Fibroblast of gingiva (primary cell): ENCODE measurements around the gene FRA10AC1.

Experiments
- DNase-seq: peaks from one replicate; pipeline ENCODE4 v3.0.0-alpha.2; 2011; ENCODE audit warnings: low read depth

The FRA10AC1 gene, protein sequence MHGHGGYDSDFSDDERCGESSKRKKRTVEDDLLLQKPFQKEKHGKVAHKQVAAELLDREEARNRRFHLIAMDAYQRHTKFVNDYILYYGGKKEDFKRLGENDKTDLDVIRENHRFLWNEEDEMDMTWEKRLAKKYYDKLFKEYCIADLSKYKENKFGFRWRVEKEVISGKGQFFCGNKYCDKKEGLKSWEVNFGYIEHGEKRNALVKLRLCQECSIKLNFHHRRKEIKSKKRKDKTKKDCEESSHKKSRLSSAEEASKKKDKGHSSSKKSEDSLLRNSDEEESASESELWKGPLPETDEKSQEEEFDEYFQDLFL

DNA sequence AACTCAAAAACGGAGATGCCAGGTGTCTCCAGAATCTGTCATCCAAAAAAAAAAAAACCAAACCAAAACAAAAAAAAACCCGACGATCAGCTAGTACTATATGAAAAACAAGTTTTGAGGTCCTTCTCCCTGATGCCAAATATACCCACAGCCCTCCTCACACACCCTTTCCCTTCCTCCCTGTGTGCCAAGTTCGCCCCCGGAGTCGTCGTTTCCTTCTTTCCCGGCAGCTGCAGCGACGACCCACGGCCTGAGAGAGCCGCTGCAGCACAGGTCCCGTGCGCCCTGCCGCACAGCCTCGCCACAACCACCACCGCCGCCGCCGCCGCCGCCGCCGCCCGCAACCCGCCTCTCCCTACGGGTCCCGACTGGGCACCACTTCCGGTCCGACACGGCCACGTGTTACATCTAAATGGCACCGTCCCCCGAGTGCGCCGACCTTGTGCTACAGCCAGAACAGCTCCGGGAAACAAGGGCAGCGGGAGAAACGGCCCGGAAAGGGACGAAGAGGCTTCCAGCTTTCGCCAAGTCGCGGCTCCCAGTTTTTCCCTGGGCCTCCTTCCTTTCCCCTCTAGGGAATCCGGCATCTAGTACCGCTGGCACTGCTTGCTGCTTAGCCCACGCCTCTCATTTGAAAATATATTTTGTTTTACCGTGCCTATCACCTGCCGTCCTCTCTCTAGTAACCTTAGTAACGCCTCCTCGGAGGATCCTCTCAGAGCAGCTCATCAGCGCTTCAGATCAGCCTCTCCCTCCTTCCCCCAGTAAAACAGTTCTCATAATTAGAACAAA lies at the start of gene FRA10AC1:
TSS of gene FRA10AC1 (minus strand) at position 383 of the 792 bp plus-strand sequence. CDS start 2,486 bp downstream, outside the sequence.
- DNase-seq: peak; percentile 95

DNA sequence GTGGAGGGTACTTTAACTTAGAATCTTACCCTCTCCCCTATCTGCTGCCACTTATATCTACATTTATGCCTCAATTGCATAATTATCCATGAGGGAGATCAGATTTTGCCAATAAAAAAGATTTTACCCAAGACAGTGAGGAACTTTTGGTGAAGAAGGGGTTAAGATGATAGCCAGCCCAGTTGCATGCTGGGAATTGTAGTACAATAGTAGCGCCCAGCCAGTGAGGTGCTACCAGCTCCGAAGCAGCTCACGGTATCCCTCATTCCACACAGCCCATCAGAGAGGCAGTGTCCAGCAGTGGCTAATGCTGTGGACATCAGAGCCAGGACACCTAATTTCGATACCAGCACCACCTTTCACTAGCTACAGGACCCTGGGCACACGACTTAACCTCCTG lies 49.4 kb upstream of the FRA10AC1 start:
- no peak for DNase-seq

DNA sequence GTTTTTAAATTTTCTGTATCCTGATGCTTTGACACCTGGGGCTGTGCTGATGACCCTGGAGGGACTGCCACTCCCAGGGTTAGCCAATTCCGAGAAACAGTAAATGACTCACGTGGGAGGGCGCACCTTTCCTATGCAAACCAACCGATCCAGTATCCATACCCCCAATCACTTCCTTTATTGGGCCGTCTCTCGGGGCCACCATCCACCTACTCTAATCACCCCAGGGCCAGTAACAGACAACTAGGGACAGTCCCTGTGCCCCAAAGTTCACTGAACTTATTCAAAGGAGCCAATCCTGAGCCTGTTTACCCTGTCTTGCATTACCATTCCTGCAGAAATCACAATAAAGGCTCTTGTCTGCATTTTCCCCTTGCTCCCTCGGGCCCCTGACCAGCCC lies 48.7 kb upstream of the FRA10AC1 start:
- DNase-seq: no peak

DNA sequence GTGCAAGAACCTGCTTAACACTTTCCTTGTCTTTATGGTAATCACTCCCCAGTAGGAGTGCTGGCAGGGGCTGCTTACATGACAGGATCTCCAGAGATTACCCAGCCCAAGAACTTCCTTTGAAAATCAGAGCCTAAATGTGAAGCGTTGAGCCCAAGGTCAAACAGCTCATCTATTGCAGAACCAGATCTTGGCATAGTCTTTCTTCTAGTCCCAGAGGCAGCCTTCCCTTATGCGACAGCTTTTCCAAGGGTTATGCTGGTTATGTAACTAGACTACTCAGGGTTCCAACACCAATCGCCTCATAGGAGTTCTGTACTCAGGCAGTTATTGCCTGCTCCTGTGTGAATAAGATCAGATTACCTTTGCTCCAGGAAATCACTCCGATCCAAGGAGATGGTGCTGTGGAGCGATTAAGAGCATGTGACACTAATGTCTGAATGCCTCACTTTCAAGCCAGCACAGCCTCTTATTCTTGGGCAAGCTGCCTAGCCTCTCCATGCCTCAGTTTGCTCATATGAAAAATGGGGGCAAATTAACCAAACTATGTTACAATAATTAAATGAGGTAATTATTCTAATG lies 46.9 kb upstream of the FRA10AC1 start:
- peak; percentile 19 for DNase-seq

DNA sequence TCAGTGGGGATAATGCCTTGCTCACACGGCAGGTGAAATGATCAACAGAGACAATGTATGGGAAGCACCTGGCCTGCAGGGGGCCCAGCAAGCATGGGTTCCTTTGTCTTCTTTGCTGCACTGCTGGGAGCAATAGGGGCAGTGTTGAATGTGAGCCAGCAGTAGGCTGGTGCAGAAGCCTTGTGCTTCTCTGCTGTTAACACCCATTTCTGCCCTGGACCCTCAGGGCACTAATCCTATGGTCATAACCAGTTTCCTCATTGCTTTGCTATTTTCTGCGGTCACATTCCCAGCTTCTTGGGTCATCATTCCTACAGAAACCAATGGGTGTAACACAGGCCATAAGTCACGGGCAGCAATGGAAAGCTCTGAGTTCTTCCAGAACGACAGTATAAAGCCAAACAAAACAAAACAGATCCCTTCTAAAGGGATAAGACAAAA lies 44.5 kb upstream of the FRA10AC1 start:
- peak; percentile 94 for DNase-seq

DNA sequence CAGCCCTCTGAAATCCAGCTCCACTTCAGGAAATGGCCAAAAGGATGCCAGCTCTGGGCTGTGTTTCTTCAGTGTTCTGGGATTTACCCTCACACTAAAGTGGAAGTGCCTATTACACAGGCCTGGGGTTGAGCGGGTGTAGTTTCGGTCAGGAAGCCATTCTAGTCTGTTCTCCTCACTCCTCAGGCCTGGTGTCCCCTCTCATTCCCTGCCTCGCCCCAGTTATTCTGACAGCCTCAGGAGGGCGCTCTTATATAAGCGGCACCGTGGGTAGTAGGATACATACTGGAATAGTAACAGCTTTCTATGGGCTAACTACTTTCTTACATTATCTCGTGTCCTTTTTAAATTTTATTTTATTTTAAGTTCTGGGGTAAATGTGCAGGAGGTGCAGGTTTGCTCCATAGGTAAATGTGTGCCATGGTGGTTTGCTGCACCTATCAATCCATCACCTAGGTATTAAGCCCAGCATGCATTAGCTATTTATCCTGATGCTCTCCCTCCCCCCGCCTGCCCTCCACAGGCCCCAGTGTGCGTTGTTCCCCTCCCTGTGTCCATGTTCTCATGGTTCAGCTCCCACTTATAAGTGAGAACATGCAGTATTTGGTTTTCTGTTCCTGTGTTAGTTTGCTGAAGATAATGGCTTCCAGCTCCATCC lies 43.1 kb upstream of the FRA10AC1 start:
- peak; percentile 19 for DNase-seq

DNA sequence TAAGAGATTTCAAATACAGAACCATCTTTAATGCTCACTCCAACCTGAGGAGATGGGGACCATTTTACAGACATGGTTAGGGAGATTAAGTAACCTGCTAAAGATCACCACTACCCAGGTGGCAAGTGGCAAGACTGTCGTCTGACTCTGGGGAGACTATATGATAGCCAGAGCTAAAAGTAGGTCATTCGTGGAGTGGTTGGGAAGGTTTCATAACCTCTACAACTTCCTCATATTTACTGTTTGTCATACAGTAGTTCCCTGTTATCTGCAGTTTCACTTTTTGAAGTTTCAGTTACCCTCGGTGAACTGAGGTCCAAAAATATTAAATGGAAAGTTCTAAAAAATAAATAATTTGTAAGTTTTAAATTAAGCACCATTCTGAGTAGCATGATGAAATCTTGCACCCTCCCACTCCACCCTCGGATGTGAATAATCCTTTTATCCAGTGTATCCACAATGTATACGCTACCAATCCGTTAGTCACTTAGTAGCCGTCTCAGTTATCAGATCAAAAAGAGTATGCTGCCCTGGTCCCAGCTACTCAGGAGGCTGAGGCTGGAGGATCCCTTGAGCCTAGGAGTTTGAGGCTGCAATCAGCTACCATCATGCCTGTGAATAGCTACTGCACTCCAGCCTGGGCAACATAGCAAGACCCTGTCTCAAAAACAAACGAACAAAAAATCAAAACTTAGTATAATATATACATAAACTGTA lies 40.4 kb upstream of the FRA10AC1 start:
- DNase-seq: no peak

DNA sequence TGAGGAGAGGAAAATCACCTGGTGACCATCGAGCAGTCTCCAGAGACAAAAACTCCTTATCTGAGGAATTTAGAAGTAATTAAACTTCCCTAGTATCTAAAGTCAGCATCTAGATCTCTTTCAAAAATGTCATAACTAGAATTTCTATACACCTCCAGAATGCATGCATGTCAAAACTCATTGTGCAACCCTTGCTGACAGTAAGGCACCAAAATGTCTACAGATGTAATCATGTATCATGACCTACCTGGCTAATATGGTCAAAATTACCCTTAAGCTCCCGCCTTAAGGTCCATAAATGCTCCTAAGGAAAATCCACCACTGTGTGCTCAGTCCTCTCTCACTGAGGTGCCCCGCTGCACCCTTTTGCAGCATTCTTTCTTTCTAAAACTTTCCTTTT lies 39.0 kb upstream of the FRA10AC1 start:
- no peak for DNase-seq

DNA sequence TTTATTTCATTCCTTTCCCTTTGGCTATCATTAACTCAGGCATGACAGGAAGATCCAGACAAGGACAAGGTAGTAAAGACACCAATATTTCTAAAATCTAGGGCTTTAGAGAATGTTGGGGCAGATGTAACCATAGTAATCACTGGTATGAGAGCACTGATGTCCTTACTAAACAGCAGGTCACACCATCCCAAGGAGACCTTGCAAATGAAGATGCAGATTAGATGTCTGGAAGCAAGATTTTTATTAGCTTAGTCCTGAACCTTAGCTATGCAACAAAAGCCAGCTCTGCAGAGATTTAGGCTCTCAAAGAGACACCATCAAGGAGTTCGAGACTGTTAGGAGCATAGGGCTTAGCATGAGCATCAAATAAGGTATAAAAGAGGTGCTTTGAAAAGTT lies 23.6 kb upstream of the FRA10AC1 start:
- DNase-seq: no peak

DNA sequence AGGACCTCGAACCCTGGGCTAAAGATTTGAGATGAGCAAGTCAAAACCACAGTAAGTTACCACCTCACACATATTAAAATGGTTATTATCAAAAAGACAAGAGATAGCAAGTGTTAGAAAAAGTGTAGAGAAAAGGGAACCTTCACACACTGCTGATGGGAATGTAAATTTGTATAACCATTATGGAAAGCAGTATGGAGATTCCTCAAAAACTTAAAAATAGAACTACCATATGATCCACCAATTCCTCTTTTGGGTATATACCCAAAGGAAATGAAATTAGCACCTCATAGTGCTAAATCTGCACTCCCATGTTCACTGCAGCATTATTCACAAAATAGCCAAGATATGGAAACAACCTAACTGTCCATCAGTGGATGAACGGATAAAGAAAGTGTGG lies 20.8 kb upstream of the FRA10AC1 start:
- no peak for DNase-seq

DNA sequence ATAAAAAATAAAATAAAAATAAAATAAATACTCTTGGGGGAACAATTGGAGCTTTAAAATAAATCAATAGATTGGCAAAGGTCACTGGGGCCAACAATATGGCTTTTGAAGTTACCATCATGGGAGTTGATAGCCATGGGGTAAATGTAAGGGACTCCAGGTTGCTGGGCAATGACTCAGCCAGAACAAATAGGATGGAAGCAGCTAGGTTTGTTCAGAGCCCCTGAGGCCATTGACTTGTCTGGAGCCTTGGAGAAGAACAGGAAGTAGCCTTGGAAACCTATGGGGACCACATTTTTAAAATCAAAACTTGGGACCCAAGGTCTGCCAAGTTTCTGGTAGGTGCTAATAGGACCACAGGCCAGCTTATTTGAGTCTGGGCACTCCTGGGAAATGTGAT lies 20.2 kb upstream of the FRA10AC1 start:
- no peak for DNase-seq

DNA sequence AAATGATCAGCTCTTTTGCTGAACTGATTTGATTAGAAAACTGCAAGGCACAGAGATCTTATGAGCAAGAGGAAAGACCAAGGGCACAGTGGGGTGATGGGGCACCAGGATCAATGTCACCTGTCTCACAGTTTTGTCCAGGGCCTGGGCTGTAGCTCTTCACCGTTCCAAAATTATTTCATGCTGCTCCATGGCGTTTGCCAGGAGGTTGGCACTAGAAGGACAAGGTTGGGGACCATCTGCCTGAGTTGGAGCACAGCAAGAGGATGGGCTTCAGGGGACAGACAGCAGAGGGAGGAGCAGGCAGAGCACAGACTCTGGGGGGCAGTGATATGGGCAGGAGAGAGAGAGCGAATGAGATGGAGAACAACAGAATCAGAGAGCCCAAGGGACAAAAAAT lies 17.5 kb upstream of the FRA10AC1 start:
- DNase-seq: no peak

DNA sequence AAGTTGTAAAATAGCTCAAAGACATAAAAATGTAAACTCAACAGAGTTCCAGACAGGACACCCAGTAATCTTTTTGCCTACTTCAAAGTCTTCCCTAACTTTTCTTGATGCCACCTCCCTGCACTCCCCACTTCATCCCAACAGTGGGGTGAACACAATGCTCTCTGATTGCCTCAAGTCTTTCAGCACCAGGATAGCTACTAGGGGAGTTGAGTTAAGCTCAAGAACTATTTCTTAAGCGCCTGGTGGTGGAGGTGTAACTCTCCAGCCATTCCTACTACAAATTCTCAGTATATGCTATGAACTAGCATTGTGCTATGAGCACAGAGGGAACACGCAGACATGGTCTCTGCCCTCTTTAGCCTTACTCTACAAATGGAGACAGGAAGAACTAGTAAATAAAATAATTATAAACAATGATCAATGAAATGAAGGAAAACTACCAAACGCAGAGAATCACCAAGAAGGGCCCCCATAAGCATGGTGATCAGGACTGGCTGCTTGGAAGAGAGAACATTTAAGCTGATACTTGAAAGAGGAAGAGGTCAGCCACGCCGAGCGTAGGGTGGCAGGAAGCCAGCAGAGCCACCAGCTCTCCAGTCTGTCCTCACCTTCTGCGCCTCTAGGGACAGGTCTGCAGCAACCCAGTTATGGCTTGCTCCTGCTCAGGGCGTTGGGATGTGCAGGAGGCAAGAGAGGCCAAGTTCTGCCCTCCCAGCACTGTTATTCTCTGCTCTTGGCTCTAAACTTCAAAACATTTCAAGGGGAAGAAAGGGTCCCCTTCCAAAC lies 16.7 kb upstream of the FRA10AC1 start:
- DNase-seq: no peak

DNA sequence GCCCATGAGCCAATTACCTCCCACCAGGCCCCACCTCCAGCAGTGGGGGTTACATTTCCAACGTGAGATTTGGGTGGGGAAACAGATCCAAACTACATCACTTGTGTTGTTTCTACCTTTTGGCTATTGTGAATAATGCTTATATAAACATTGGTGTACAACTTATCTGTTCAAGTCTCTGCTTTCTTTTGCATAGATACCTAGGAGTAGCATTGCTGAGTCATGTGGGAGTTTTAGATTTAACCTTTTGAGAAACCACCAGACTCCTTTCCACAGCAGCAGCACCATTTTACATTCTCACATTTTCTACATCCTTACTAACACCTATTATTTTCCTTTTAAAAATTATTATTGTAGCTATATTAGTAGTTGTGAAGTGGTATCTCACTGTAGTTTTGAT lies 14.4 kb upstream of the FRA10AC1 start:
- no peak for DNase-seq

DNA sequence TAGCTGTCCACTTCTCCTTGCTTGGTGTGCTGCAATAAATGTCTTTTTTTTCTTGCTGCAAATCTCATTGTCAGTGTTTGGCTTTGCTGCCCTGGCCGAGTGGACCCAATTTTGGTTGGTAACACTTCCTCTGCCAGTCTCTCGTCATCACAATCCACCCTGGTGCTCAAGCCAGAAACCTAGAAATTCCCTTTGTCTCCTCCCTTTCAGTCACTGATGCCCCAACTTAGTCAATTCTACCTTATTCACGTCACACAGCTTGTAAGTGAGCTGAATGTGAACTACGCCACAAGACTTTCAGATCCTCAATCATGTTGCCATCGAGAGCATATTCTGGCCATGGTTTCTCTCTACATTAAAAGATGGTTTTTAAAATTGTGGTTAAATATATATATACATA lies 13.0 kb upstream of the FRA10AC1 start:
- DNase-seq: no peak

DNA sequence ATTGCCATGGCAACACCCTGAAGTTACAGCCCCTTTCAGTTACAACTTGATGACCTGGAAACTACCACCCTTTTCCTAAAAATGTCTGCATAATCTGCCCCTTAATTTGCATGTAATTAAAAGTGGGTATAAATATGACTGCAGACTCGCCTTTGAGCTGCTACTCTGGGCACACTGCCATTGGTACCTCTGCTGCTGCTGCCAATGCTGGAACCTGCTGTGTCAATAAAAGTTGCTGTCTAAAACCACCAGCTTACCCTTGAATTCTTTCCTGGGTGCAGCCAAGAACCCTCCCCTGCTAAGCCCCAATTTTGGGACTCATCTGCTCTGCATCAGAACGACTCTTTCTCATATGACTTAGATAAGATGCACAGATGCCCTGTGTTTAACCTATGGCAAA lies 10.2 kb upstream of the FRA10AC1 start:
- no peak for DNase-seq

DNA sequence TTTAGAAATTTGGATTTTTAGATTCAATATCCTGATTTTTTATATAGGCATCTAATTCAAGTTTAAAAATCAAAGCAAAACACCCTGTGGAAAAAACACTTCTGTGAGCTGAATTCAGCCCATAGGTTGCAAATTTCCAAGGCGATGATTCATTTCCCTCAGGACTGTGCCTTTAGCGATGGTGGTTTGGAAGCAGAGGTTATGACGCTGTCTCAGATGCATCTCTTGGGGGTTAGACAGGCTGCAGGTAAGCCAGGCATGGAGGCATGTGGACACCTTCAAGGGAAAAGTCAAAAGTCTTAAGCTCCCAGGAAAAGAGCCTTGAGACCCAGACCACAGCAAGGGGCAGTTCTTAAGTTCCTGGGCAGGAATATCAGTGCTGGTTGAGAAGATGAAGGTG lies 9.5 kb upstream of the FRA10AC1 start:
- DNase-seq: no peak

DNA sequence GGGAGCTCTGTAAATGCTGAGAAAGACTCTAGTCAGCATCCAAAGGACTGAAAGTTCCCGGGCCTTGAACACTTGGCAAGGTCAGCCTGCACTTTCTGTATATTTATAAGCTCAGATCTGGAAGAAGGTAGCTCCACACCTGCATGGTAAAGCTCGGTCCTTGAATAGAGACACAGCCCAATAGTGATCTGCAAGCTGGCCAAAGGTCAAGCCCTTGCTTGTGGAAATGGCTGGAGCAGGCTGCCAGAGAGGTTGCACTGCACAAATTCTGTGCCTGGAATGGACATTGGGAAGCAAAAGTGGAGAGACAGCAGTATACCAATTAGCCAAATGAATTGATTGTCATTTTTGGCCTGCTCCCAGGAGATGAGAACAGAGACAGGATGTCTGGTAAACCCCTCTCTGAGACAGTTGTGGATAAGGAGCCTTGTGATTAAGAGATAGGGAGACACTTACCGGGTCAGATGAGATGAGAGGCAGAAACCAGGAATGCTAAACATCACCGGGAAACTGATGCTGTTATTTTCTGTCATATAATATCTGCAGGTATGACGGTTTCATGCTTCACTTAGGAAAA lies 8.0 kb upstream of the FRA10AC1 start:
- DNase-seq: no peak

DNA sequence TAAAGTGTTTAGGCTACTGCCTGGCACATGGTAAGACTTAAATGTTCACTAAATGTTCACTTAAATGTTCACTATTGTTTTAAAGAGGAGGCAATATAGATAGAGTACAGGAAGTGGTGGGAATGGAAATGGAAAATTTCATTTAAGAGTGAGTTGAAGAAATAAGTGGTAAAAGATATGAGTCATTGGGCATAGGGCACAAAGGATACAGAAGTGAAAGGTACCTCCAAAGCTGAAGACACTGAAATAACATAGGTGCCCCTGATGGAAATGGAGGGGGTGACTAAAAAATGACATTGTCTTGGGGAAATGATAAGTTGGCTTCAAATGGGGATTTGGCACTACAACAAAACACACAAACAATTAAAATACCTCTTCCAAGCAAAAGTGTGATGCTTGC lies 5.2 kb upstream of the FRA10AC1 start:
- no peak for DNase-seq

DNA sequence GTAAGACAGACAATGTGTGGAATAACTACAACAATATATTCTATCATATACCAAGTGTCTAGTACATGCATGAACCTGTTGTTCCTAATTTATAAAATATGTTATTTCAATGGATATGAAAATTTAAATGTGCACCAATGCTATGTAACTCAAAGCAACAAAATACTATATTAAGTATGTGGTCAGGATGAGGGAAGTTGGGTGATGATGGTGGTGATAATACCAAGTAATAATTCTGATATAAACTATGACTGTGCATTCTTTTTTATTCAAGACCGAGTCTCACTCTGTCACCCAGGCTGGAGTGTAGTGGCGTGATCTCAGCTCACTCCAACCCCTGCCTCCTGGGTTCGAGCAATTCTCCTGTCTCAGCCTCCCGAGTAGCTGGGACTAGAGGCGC lies 2.1 kb upstream of the FRA10AC1 start:
- no peak for DNase-seq

DNA sequence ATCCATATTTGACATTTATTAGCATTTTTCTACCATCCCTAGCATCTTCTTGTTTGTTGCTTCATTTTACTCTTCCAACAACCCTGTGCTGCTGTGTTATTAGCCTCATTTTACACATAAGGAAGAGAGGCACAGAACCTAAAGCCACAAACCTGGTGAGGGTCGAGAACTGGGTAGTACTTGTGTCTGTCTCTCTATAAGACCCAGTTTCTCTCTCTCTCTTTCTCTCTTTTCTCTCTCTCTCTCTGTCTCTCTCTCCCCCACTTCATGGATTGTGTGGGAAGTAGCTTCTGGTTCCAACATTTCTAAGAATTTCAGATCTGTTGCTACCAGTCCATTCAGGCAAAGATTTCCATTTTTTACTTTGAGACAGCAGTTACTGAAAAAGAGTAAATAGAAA lies 1.4 kb upstream of the FRA10AC1 start:
- DNase-seq: no peak
